Coronary artery (tissue), 2 donors: ENCODE data around the gene AR.

Source experiments
- DNase-seq: peaks from one replicate; pipeline ENCODE4 v3.0.0-alpha.2; 2017; ENCODE audit warnings: low spot score
- H3K27ac ChIP-seq, 2 donors: fragments of 200-600 bp; sonication (generic); one replicate each; pipeline ENCODE4 v1.5.1; 2016 to 2019
- H3K4me3 ChIP-seq: fragments of 200-600 bp; sonication (generic); 2 replicates; pipeline ENCODE4 v1.5.1; 2016; ENCODE audit warnings: mild to moderate bottlenecking, moderate library complexity
- TF ChIP-seq, protein P1 (sequence below): fragments of 200-600 bp; sonication (generic); IDR thresholded peaks from one replicate; pipeline ENCODE4 v1.5.1; 2019; ENCODE audit warnings: antibody characterized with exemption

Gene AR

DNA sequence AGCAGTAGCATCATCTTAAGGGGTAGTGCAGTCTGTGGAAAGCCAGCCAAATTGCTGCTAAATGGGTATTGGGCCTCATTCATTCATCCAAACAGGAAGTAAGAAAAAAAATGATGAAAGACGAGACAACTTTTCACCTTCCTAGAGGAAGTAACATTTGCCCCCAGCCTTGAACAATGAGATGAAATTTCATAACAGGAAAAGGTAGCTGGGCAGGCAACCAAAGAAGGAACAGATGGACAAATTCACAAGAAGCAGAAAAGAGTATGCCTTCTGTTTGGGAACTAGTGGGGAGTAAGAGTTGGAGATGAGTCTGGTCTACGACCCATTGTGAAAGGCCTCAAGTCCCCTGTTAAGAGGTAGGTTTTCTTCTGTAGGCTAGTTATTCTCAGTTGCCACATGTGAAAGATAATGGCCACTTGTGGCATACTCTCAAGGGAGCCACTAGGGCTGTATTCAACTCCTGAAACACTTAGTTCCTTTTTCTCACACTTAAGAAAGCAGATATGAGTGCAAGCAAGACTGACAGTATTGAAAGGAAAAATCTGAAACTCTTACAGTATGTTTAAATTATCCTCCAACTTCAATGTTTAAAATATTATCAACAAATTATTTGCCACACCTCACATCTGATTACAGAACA, 190.4 kb downstream of the AR start:
- no peak overlapping the region for H3K4me3 ChIP-seq
- H3K27ac ChIP-seq, result no peak overlapping the region
- no peak for DNase-seq
- TF ChIP-seq, protein P1, sequence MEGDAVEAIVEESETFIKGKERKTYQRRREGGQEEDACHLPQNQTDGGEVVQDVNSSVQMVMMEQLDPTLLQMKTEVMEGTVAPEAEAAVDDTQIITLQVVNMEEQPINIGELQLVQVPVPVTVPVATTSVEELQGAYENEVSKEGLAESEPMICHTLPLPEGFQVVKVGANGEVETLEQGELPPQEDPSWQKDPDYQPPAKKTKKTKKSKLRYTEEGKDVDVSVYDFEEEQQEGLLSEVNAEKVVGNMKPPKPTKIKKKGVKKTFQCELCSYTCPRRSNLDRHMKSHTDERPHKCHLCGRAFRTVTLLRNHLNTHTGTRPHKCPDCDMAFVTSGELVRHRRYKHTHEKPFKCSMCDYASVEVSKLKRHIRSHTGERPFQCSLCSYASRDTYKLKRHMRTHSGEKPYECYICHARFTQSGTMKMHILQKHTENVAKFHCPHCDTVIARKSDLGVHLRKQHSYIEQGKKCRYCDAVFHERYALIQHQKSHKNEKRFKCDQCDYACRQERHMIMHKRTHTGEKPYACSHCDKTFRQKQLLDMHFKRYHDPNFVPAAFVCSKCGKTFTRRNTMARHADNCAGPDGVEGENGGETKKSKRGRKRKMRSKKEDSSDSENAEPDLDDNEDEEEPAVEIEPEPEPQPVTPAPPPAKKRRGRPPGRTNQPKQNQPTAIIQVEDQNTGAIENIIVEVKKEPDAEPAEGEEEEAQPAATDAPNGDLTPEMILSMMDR, result no peak

DNA sequence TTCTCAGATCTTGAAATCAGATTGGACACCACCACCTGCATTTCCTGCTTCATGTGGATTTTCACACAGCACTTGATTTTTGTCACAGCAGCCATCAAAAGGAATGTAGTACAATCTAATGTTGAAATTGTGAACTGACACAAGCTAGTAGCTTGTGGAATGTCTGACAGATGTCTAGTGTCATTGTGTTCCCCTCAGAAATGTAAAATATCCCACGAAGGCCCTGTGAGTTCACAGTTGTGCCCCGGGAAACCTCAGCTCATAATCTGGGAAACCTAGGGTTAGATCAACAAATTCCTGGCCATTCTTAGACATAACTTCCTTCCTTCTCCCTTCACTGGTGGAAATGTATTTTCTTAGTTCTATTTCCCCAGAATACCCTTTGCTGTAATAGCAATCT, 205.7 kb downstream of the AR start:
- DNase-seq, result no peak
- TF ChIP-seq, protein P1, result no peak
- Histone ChIP-seq H3K27ac (no peak overlapping the region), H3K4me3 (no peak overlapping the region)

DNA sequence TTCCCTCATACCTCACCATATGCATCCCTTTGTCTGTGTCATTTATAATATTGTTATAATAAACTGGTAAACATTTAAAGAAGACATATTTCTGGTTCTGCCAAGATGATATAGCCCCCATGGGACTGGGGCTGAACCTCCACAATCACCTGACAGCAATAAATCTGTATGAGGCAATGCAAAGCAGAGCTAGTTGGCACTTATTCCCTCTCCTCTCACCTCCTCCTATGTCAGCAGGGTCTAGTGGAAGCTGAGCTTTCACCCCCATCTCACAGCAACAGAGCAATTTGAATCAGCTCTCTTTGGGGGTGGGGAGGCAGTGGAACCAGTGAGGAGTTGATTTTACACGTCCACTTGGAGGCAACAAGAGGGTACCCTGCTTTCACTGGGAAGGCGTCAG, 206.9 kb downstream of the AR start:
- H3K4me3 ChIP-seq, result no peak overlapping the region
- no peak for DNase-seq
- no peak overlapping the region for H3K27ac ChIP-seq
- TF ChIP-seq, protein P1, result no peak

DNA sequence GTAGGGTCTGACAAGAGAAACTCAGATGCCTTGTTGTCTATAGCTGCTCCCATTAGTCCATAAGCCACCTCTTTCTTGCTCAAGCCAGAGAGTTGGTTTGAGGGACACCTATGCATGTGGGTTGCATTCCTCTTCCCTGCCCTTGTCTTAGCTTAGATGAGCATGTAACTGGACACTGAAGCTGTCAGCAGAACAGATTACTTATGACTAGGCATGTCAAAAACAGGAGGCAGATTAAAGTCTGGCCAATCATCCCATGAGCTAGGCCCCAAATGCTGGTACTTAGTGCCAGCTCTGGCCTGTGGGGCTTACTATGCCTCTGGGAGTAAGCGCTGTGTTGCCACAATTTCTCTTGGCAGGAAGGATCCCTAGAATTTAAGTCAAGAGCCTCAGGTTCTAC, 215.2 kb downstream of the AR start:
- TF ChIP-seq, protein P1, result no peak
- Histone ChIP-seq H3K4me3 (no peak overlapping the region), H3K27ac (no peak overlapping the region)
- DNase-seq, result no peak

DNA sequence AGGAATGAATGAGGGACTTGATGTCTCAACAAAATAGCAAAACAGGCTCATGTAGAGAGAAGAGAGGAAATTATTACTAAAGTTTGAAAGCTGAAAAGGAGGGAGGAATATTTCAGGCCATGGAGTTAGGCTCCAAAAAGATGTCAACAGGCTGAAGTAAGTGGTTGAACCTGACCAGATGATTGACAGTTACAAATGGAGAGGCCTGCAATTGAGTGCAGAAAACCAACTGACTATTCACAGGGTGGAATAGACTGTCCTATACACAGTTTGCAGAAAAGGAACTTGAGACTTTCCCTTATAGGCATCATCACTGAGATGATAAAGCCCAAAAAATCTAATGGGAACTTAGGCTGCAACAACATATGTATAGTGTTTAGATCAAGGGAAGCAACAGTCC, 233.3 kb downstream of the AR start:
- Histone ChIP-seq H3K27ac (no peak overlapping the region), H3K4me3 (no peak overlapping the region)
- DNase-seq, result no peak
- TF ChIP-seq, protein P1, result no peak

DNA sequence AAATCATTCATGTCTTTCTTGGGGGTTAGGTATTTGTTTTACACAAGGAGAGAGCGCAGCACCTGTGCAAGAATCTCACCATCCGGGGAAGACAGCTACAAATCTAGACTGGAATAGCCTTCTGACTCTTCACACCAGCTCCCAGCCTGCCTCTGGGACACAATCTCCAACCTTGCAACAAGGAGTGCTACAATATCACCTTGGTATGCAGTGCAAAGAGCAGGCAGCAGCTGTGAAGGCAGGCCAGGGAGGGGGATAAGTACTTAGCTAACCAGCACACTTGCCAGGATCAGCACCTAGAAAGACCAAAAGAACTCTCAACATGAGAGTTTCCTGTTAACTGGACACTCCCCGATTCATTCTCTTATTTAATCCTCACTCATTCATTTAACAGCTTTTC, 235.3 kb downstream of the AR start:
- Histone ChIP-seq H3K27ac (no peak overlapping the region), H3K4me3 (no peak overlapping the region)
- DNase-seq, result no peak
- TF ChIP-seq, protein P1, result no peak
